Medulla oblongata (tissue), 1 donor: Measurements from ENCODE around the gene CTTNBP2.

Source experiments
- DNase-seq: peaks from one replicate; pipeline ENCODE4 v3.0.0-alpha.2; 2015; ENCODE audit errors: extremely low spot score

The CTTNBP2 gene

GRCh38 chr7:117782761-117783160 is 90.5 kb downstream of the CTTNBP2 start:
- no peak for DNase-seq

DNA sequence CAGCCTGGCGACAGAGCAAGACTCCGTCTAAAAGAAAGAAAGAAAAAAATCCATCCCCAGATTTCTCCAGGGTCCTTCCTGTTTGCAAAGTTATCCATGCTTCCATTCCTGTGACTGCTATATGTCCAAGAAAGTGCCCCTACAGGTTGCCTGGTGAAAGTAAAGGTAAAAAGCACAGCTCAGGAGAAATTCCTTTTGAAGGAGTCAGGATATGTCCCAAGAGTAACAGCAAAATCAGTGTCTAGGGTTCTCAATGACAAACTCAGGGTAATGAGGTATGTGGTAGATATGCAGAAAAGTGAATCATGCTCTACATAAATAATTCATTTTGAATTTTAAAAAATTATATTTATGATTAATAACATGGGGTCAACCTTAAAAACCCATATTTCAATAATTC is 91.5 kb downstream of the CTTNBP2 start:
- no peak for DNase-seq

- DNase-seq = peak; percentile 62
These were observed 92.4 kb downstream of the CTTNBP2 start for GRCh38 chr7:117780832-117781231.

GRCh38 chr7:117777335-117778142 is 95.7 kb downstream of the CTTNBP2 start:
- DNase-seq = no peak

GRCh38 chr7:117776224-117776623 is 97.0 kb downstream of the CTTNBP2 start:
- no peak for DNase-seq

DNA sequence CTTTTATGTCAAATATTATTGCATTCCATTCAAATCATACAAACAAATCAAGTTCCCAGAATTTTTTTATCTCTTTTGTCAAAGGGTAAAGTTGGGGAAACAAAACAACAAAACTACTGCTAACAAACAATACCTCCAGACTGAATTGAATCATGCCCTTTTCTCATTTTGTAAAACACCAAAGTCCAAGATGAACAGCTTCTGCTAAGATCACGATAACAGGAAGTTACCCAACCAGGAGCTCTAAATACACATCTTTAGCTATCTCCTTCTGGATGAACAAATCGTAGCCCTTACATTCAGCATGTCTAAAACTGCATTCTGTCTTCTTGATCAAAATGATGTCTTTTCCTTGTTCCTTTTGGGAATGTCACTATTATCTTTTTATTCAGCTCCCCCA is 97.4 kb downstream of the CTTNBP2 start:
- peak; percentile 46 for DNase-seq

- no peak for DNase-seq
These were observed 98.3 kb downstream of the CTTNBP2 start for GRCh38 chr7:117774943-117775342.

DNA sequence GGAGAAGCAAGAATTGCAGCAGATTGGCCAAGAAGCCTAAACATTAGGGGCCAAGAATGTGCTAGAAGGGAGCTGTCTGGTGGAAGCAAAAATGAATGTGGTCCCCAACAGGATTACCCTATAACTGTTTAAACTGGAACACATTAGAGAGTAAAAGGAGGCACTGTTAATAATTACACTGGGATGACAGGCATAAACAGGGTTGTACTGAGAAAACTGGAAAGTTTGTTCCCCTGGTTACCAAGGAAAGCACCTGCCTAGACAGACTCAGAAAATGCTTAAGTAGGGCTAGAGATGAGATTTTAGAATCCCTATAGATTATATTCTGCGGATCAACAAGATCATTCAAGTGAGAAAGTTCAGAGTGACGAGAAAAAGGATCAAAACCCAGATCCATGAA is 100.8 kb downstream of the CTTNBP2 start:
- no peak for DNase-seq

DNA sequence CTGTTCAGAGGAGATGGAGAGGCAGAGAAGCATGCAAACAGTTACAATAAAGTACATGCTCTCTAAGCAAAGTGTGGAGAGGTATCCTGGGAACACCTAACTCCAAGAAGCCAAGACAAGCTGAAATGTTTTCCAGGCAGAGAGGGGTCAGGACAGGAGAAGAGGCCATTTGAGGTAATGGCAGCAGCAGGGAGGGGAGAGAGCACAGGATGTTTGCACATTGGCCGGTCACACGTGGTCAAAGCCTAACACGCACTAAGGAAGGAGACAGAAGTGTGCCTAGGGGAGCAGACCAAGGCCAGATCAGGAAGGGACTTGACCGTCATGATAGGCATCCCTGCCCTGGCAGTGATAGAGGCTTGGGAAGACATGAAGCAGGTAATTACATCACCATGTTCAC is 101.5 kb downstream of the CTTNBP2 start:
- no peak for DNase-seq

DNA sequence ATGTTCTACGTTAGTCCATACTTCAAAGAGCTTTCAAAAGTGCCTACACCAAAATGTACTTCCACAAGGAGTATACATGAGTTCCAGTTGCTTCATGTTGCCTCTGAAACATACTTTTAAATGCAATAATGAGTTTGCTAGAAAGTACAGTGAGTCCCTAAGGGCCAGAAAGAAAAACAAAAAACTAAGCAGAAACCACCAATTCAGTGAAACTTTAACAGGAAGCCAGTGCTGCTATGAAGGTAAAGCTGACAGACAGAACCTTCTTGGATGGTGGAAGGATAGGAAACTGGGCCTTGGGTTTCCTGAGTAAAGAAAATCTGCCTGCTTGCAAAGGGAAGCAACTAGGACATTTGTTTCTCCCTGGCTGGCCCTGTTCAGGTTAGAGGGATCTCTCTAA is 104.2 kb downstream of the CTTNBP2 start:
- DNase-seq = no peak

- no peak for DNase-seq
These were observed 105.3 kb downstream of the CTTNBP2 start for GRCh38 chr7:117767951-117768350.

- peak; percentile 46 for DNase-seq
These were observed 106.3 kb downstream of the CTTNBP2 start for GRCh38 chr7:117766913-117767312.

DNA sequence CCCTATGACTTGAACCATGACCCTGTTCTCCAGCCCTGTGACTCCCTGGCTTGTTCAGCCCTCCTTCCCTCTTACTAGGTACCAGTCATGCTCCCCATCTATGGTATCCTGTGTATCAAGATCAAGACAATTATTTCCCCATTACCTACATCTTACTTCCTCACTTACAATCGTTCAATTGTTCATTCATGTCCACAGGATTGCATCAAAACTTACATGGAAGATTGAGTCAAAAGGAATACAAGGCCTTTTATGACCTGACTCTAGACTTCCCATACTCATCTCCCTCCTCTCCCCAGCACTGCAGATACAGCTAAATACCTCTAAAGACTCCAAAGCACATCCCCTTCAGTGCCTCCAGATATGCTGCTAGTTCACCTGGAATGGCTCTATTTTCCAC is 109.2 kb downstream of the CTTNBP2 start:
- DNase-seq = no peak

GRCh38 chr7:117762055-117762454 is 111.2 kb downstream of the CTTNBP2 start:
- no peak for DNase-seq

GRCh38 chr7:117759950-117760640 is 113.1 kb downstream of the CTTNBP2 start:
- DNase-seq = peak; percentile 33

- no peak for DNase-seq
These were observed 115.8 kb downstream of the CTTNBP2 start for GRCh38 chr7:117757440-117757839.

- no peak for DNase-seq
These were observed 116.6 kb downstream of the CTTNBP2 start for GRCh38 chr7:117756586-117757085.

DNA sequence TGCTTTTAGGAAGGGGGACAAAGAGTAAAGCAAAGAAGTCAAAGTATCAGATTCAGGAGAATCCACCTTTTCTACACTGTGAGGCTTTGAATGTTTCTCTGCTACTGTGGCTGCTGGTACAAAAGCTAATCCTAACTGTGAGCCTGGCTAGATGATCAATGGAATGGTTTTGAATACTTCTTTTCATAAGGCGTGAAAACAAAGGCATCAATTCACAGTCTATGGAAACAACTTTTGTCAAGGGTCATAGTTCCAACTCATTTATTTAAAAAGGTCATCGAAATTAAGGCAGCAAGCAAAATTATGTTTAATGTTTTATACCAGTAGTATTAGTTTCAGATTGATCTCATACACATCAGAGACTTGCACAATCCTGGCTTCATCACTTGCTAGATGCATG is 118.1 kb downstream of the CTTNBP2 start:
- DNase-seq = peak; percentile 49

GRCh38 chr7:117751775-117752174 is 121.5 kb downstream of the CTTNBP2 start:
- DNase-seq = peak; percentile 58

DNA sequence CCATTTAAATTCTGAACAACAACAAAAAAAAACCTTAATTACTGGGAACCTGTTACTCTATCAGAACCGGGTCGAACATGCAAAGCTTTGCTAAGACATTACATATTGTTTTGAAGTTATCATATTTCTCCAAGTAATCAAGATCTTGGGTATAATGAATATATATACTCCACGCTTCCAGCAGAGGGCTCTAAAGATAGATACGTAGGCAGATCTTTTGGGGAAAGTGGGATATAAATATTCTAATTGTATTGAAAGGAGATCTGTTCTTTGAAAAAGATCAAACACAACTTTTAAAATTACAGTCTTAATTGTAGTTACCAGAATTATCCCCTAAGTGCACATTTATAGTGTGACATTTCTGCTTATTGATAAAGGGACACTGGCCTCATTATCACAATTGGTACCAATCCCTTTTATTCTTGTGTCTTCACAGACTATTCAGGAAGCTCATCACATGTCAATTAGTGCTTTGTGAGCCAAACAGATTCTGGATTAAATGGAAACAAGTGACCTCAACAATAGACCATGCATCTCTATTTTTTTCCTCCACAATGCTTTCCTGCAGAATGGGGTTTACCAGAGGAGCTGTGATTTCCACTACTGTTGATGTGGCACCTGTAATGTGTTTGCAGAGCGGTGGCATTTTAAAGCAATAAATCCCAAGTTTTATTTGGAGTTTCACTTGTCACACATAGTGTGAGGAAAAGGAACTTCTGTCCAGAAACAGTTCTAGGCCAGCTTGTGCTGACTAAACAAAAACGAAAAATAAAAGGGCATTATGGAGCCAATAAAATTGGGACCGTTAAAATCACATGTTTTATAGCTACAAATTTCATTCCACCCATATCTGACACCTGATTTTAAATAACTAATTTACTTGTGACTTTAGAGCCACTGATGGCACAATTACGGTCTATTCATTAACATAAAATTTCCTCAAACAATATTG is 122.4 kb downstream of the CTTNBP2 start:
- peak; percentile 86 for DNase-seq

DNA sequence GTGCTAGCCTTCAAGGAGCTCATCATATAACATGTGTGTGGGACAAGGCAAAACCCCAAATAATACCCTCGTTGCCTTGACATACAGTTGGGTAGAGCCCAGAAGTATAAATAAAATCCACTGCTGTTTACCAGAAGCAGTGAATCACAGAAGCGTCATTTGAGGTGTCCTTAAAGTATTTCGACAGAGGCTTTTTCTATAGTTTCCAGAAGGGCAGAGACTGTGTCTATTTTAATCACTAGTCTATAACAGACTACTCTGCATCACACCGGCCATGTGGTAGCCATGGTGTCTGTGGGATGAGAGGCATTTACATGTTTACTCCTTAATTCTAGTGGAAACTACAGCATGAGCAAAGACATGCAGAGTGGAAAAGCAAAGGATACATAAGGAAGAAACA is 131.3 kb downstream of the CTTNBP2 start:
- no peak for DNase-seq

- no peak for DNase-seq
These were observed 134.2 kb downstream of the CTTNBP2 start for GRCh38 chr7:117739085-117739484.
